Brain microvascular endothelial cell (primary cell): Measurements from ENCODE around the gene MLST8.

ENCODE experiments used
- DNase-seq: peaks from one replicate; pipeline ENCODE4 v3.0.0-alpha.2; 2020
- H3K27ac ChIP-seq: fragments of 250-450 bp; sonication (Bioruptor Pico); 2 replicates; pipeline ENCODE4 v1.5.1; 2020; ENCODE audit warnings: mild to moderate bottlenecking, moderate library complexity
- H3K27me3 ChIP-seq: fragments of 250-450 bp; sonication (Bioruptor Pico); replicated peaks from 2 replicates; pipeline ENCODE4 v1.5.1; 2020; ENCODE audit warnings: mild to moderate bottlenecking
- H3K36me3 ChIP-seq: fragments of 250-450 bp; sonication (Bioruptor Pico); replicated peaks from 2 replicates; pipeline ENCODE4 v1.5.1; 2020; ENCODE audit warnings: mild to moderate bottlenecking
- H3K4me3 ChIP-seq: 2 replicates; pipeline ENCODE4 v1.5.1; 2011; ENCODE audit warnings: low read depth, mild to moderate bottlenecking, control low read depth, low read length, moderate library complexity
- in situ Hi-C: cut with HindIII; loops from 2 replicates; pipeline ENCODE4 v1.10.0; 2017; ENCODE audit warnings: low sequenced_read_pairs, low pct_ligation_motif_present
- TF ChIP-seq, protein P1 (sequence below): IDR thresholded peaks from 2 replicates; pipeline ENCODE4 v1.5.1; 2011; ENCODE audit warnings: low read depth, mild to moderate bottlenecking, moderate library complexity, low read length, control low read depth, inconsistent platforms; ENCODE audit errors: missing control alignments

The MLST8 gene

GRCh38 chr16:2205967-2206313 lies 686 bp downstream of the MLST8 start:
- no peak for DNase-seq
- Histone ChIP-seq H3K36me3 (peaks cover 22% of the 10 kb centered on the region), H3K27ac (peak overlapping the region; percentile 94), H3K27me3 (no peaks in the 10 kb centered on the region), H3K4me3 (peak overlapping the region; percentile 97)
- in situ Hi-C loops: no loop called here
- TF ChIP-seq, protein P1, sequence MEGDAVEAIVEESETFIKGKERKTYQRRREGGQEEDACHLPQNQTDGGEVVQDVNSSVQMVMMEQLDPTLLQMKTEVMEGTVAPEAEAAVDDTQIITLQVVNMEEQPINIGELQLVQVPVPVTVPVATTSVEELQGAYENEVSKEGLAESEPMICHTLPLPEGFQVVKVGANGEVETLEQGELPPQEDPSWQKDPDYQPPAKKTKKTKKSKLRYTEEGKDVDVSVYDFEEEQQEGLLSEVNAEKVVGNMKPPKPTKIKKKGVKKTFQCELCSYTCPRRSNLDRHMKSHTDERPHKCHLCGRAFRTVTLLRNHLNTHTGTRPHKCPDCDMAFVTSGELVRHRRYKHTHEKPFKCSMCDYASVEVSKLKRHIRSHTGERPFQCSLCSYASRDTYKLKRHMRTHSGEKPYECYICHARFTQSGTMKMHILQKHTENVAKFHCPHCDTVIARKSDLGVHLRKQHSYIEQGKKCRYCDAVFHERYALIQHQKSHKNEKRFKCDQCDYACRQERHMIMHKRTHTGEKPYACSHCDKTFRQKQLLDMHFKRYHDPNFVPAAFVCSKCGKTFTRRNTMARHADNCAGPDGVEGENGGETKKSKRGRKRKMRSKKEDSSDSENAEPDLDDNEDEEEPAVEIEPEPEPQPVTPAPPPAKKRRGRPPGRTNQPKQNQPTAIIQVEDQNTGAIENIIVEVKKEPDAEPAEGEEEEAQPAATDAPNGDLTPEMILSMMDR: no peak

GRCh38 chr16:2206420-2206779 lies 1.1 kb downstream of the MLST8 start:
- DNase-seq: no peak
- Histone ChIP-seq H3K4me3 (peak overlapping the region; percentile 97), H3K27me3 (no peaks in the 10 kb centered on the region), H3K27ac (no peak overlapping the region), H3K36me3 (peaks cover 22% of the 10 kb centered on the region)
- in situ Hi-C loops: no loop called here
- TF ChIP-seq, protein P1: no peak

DNA sequence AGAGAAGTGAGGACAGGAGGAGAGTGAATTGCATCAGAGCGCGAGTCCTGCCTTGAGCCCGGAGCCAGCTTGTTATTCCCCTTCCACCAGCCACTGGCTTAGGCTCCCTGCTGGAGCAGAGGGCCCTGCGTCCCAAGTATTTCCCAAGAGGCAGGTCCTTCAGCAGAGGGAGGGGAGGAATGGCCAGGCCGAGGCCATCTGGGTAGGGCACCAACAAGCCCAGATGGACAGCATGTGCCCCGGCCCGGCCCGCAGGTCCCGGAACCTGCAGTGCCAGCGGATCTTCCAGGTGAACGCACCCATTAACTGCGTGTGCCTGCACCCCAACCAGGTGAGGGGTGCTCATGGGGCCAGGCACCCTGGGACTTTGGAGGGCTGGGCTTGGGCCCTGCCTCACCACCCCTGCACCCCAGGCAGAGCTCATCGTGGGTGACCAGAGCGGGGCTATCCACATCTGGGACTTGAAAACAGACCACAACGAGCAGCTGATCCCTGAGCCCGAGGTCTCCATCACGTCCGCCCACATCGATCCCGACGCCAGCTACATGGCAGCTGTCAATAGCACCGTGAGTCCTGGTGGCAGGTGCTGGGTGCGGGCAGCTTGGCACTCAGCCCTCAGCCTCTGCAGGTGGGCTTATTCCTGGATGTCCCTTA lies 1.7 kb downstream of the MLST8 start:
- TF ChIP-seq, protein P1: no peak
- Histone ChIP-seq H3K36me3 (peaks cover 22% of the 10 kb centered on the region), H3K27me3 (no peaks in the 10 kb centered on the region), H3K4me3 (no peak overlapping the region), H3K27ac (no peak overlapping the region)
- in situ Hi-C loops: no loop called here
- DNase-seq: no peak

DNA sequence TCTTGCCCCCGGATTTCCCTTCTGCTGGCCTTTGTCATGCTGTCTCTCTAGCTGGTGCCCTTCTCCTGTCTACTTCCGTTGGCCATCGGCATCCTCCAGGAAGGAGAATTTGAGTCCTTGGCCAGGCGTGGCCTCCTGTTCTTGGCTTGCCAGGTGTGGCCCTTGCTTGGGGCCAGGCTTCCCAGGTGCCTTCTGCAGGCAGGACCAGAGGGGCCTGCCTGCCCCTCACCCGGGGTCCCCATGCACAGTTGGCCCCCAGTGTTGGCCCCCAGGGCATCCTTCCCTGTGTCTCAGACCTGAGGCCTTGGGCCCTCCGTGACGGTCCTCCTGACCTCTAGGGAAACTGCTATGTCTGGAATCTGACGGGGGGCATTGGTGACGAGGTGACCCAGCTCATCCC lies 2.6 kb downstream of the MLST8 start:
- peaks cover 22% of the 10 kb centered on the region for H3K36me3 ChIP-seq
- H3K27me3 ChIP-seq: no peaks in the 10 kb centered on the region
- in situ Hi-C loops: no loop called here
- H3K4me3 ChIP-seq: no peak overlapping the region
- TF ChIP-seq, protein P1: no peak
- no peak for DNase-seq
- no peak overlapping the region for H3K27ac ChIP-seq

DNA sequence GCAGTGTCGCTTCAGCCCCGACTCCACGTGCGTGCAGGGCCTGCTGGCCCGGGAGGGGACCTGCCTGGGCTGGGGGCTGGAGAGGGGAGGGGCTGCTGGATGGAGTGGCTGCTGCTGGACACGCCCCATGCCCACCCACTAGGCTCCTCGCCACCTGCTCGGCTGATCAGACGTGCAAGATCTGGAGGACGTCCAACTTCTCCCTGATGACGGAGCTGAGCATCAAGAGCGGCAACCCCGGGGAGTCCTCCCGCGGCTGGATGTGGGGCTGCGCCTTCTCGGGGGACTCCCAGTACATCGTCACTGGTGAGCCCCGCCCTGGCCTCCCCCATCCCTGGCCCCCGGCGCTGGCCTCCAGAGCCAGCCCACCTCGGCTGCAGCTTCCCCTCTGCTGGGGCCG lies 3.1 kb downstream of the MLST8 start:
- in situ Hi-C loops: no loop called here
- DNase-seq: no peak
- no peak overlapping the region for H3K4me3 ChIP-seq
- no peak overlapping the region for H3K27ac ChIP-seq
- H3K36me3 ChIP-seq: peaks cover 22% of the 10 kb centered on the region
- TF ChIP-seq, protein P1: no peak
- H3K27me3 ChIP-seq: no peaks in the 10 kb centered on the region

GRCh38 chr16:2208772-2209171 lies 3.5 kb downstream of the MLST8 start:
- Histone ChIP-seq H3K4me3 (no peak overlapping the region), H3K36me3 (peaks cover 22% of the 10 kb centered on the region), H3K27me3 (no peaks in the 10 kb centered on the region), H3K27ac (no peak overlapping the region)
- TF ChIP-seq, protein P1: no peak
- in situ Hi-C loops: no loop called here
- no peak for DNase-seq
